SK-N-SH (cell line): ENCODE data around the gene HCN1.
A peak's percentile ranks its signal among the peaks of the same experiment; 100 is the strongest.

Source experiments
- CTCF ChIP-seq: fragments of 200-600 bp; sonication (generic); IDR thresholded peaks from 2 replicates; pipeline ENCODE4 v1.6.1; 2017; ENCODE audit warnings: antibody characterized with exemption, mild to moderate bottlenecking, moderate library complexity
- PBX3 ChIP-seq: IDR thresholded peaks from 2 replicates; pipeline ENCODE4; 2012
- RXRA ChIP-seq: IDR thresholded peaks from 2 replicates; pipeline ENCODE4 v1.4.0; 2012; ENCODE audit warnings: low read depth, mild to moderate bottlenecking, borderline replicate concordance
- SMC3 ChIP-seq: IDR thresholded peaks from 2 replicates; pipeline ENCODE4 v1.6.1; 2012; ENCODE audit warnings: low read depth, low read length, improper control_type of control experiment

- TF ChIP-seq RXRA (no peak), CTCF (peak; percentile 15; the same call in 1 of the 2 replicates), SMC3 (no peak), PBX3 (no peak)
Measured at GRCh38 chr5:45225571-45226031, 470.6 kb downstream of the HCN1 start.
